Gastroesophageal sphincter (tissue), 3 donors: ENCODE measurements around the gene CEP72.

Experiments
- CTCF ChIP-seq, 4 experiments: fragments of 200-600 bp in 2 of 4; fragments of 450-650 bp in 2 of 4; sonication (generic) in 1 of 4; IDR thresholded peaks; one replicate each; pipeline ENCODE4 v1.5.1; 2017 to 2019; ENCODE audit warnings: antibody characterized with exemption in 4 of 4, mild to moderate bottlenecking in 2 of 4, moderate library complexity in 2 of 4
- POLR2A ChIP-seq, 2 donors: fragments of 450-650 bp; IDR thresholded peaks; one replicate each; pipeline ENCODE4 v1.6.1; 2017; ENCODE audit warnings: antibody characterized with exemption in 2 of 2, mild to moderate bottlenecking in 2 of 2, moderate library complexity in 1 of 2

- TF ChIP-seq CTCF (IDR thresholded peaks at IDR 0.05) (no peak), POLR2A (IDR thresholded peaks at IDR 0.05) (no peak)
Measured at GRCh38 chr5:685262-686171, 73.4 kb downstream of the CEP72 start.
